NCI-H774 (cell line): Measurements from ENCODE around the gene CCDC97.
A peak's percentile ranks its signal among the peaks of the same experiment; 100 is the strongest.

ENCODE experiments used
- DNase-seq: peaks from one replicate; lab custom pipeline; 2025; lab: John Stamatoyannopoulos, UW

The CCDC97 gene

GRCh38 chr19:41298348-41298964 lies 11.5 kb upstream of the CCDC97 start:
- DNase-seq, result no peak

- DNase-seq, result no peak
These were observed 10.8 kb upstream of the CCDC97 start for GRCh38 chr19:41299046-41299754.

- DNase-seq, result no peak
These were observed 10.2 kb upstream of the CCDC97 start for GRCh38 chr19:41299755-41300089.

GRCh38 chr19:41300555-41300954 lies 9.4 kb upstream of the CCDC97 start:
- DNase-seq, result no peak

GRCh38 chr19:41302624-41303351 lies 7.2 kb upstream of the CCDC97 start:
- no peak for DNase-seq

DNA sequence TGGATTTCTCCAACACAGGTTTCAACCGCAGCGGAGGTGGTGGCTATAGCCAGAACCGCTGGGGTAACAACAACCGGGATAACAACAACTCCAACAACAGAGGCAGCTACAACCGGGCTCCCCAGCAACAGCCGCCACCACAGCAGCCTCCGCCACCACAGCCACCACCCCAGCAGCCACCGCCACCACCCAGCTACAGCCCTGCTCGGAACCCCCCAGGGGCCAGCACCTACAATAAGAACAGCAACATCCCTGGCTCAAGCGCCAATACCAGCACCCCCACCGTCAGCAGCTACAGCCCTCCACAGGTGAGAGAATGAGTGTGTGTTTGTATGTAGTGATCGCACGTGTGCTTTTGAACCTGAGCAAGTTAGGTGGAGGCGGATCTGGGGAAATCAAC lies 6.0 kb upstream of the CCDC97 start:
- DNase-seq, result no peak

DNA sequence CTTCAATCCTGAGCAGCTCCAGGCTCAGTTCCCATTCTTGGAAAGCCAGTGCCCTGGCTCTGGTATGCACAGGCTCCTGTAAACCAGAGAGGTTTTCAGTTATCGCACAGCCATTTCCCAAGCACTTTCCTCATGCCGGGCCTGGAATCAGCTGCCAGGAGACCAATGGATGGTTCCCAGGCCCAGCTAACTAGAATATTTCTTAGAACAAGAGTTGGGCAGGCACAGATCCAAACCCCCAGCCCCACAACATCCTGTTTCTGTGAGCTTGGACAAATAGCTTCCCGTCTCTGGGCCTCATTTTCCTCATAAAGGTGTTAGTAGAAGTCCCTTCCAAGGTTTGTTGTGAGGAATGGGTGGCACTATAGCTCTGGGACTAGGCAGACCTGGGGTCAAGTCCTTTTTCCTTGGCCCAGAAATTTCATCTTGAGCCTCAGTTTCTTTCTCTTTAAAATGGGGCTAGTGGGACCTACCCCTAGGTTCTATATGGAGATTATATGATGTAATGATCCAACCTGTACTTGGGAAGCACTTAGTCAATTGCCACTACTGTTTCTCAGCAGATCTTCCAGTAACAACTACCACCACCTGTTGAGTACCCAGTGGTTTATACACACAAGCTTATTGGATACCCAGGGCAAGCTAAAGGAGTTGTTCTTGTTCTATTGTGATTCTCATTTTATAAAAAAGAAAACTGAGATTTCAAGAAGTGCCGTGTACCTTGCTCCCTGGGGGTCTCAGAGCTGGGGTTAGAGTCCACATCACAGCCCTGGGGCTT lies 5.1 kb upstream of the CCDC97 start:
- no peak for DNase-seq

GRCh38 chr19:41305927-41306793 lies 3.8 kb upstream of the CCDC97 start:
- no peak for DNase-seq

GRCh38 chr19:41307090-41307875 lies 2.7 kb upstream of the CCDC97 start:
- no peak for DNase-seq

DNA sequence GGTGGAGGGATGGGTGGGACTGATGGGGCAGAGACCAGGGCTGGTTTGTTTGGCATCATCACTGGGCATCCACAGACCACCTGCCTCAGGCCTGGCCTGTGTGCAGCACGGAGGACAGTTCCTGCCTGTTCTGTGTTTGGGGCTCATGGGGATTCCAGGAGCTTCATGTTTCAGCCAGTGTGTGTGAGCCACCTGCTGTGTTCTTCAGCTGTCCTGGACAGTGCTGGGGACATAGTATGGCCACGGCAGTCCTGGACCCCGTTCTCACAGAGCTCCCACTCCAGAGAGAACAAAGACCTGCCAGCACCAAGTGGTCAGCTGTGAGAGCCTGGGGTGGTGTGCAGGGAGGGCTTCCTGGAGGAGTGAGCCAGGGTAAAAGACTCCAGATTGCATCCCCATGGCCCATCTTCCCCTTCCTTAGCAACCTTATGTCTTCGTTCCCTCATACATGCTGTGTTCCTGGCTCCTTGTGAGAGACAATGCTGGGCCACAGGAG lies 2.0 kb upstream of the CCDC97 start:
- no peak for DNase-seq

DNA sequence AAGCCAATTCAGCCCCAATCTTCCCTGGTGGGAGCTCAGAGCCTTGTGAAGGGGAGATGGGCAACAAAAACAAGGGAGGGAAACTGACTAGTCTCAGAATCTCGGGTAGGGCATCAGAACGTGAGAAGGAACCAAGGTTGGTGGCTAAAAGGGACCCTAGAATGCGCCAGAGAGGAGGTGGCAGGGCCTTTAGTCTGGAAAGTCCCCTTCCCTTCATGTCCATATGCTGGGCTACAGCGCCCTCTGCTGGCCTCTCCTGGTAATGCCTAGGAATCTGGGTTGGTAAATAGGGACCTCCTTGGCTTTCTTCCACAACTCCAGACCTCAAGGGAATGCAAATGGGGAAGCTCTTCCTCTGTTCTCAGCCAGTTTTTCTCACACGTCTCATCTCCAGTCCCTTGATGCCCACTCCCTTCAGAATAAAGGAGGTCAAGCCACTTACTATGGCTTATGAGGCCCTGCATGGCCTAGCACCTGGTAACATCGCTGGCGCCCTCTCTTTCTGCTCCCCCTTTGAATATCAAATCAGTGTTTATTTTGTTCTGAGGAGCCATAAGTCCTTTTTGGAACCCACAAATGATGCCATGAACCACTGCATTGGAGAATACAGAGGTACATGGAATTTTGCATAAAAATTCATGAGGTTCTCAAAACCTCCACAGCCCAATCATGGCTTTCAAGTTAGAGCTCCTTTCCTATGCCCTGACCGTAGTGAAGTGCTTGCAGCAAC lies 1.4 kb upstream of the CCDC97 start:
- peak; percentile 80 for DNase-seq

- no peak for DNase-seq
These were observed 566 bp upstream of the CCDC97 start for GRCh38 chr19:41309180-41310032.

- no peak for DNase-seq
These were observed 1.1 kb downstream of the CCDC97 start for GRCh38 chr19:41311072-41311471.

DNA sequence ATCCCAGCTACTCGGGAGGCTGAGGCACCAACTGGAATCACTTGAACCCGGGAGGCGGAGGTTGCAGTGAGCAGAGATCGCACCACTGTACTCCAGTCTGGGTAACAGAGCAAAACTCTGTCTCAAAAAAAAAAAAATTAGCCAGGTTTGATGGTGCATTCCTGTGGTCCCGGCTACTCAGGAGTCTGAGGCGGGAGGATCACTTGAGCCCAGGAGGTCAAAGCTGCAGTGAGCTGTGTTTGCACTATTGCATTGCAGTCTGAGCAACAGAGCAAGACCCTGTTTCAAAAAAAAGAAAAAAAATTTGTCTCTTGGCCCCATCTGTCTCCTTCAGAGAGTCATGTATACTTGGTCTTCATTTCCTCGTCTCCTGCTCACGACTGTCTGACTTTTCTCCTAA lies 1.6 kb downstream of the CCDC97 start:
- DNase-seq, result no peak

GRCh38 chr19:41316306-41316920 lies 6.4 kb downstream of the CCDC97 start:
- no peak for DNase-seq

- DNase-seq, result no peak
These were observed 8.9 kb downstream of the CCDC97 start for GRCh38 chr19:41318696-41319499.

- no peak for DNase-seq
These were observed 9.7 kb downstream of the CCDC97 start for GRCh38 chr19:41319500-41320184.
